GM19238 (cell line): ENCODE data around the gene ARHGAP4.
A peak's percentile ranks its signal among the peaks of the same experiment; 100 is the strongest.

Experiments used
- DNase-seq: peaks from one replicate; pipeline ENCODE4 v3.0.0; 2011; ENCODE audit warnings: low spot score; ENCODE audit not compliant: insufficient read length

The ARHGAP4 gene

DNA sequence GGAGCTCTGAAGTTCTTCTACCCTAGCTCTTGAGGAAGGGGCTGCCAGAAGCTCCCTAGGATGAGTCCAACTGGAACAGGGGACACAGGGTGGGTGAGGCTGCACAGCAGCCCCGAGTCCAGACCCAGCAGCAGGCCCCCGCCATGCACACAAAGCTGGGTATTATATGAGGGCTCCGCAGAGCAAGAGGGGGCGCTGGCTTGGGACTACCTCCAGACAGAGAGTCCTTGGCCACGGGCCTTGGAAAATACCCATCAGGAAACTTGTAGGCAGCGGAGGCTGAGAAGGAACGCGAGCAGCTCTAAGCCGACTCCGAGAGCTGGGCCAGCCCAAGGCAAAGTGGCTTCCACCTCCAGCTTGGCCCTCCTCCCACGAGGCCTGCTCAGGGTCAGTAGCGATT lies 37.5 kb upstream of the ARHGAP4 start:
- no peak for DNase-seq

DNA sequence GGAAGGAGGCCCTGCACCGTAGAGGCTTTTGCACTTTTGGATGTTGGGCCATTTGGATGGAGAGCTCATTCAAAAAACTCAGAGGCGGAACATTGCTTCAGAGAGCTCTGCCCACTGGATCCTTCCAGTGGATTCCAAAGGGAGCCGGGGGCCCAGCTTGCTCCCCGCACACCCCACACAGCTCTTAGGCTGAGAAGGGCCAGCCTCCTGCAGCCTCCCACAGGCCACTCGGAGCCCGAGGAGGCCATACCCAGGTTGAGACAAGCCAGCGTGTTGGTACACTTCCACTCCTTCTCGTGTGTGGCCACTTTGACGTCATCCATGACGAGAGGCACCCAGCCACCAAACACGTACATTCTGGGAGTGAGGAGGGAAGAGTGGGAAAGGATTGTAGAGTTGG lies 35.2 kb upstream of the ARHGAP4 start:
- no peak for DNase-seq

DNA sequence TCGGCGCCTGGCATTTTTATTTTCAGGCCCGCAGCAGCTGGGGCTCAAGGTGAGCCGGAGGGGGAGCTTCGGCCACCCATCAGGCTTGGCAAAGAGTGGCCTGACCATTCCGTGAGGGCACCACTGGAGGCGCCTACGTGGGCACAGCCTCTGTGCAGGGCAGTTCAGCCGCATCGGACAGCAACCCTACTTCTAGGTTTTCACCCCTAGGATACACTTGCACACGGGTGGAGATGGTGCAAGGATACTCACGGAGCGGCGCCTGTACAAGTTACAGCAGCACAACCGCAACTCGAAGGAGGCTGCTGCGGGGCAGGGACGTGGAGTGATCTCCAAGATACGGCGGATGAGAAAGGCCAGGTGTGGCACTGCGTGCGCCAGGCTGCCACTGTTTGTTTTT lies 34.7 kb upstream of the ARHGAP4 start:
- DNase-seq: no peak

DNA sequence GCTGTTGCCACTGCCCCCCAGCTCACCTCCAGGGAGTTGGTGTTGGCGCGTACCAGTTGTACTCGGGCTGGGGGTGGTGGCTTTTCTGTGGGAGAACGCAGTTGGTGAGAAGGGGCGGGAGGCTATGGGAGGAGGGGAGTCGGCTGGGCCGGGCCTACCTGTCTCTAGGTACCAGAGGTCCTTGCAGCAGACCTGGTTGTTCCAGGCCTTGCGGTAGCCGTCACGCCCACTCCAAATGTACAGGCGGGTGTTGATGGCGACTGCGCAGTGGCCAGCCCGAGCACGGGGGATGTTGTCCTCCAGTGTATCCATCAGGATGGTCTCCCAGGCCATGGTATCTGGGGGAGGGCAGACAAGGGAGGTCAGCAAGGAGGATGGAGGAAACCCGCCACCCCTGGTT lies 34.0 kb upstream of the ARHGAP4 start:
- DNase-seq: no peak

DNA sequence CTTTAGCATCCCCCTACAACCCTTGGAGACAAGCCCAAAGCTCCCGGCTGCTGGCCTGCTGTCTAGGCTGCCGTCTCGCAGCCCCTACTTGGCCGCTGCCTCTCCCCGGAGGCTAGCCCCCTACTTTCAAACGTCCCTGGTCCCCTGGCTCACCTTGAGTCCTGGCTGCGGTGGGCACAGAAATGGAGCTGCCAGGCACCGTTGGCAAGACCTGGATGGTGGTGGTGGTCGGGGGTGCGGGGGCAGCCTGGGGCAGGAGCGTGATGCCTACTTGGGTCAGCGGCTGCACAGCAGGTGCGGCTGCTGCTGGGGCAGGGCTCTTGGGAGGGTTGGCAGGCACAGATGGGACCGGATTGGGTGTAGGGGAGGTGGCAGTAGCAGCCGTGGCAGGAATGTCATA lies 33.6 kb upstream of the ARHGAP4 start:
- no peak for DNase-seq

DNA sequence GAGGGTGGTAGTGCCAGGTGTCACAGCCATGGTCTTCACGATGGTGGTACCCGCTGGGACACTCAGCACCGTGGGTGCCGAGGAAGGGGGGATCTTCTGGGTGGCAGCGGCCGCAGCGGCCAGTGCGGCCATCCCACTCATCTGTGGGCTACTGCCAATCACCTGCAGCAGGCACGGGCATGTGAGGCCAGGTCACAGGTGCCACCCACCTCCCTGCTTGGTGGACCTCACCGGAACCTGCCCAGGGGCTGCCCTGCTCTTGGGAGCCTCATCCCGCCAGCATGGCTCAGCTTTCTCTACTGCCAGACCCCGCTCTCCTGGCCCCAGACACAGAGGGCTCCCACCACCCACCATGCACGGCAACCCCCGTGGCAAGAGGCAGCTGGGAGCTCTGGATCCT lies 32.5 kb upstream of the ARHGAP4 start:
- no peak for DNase-seq

DNA sequence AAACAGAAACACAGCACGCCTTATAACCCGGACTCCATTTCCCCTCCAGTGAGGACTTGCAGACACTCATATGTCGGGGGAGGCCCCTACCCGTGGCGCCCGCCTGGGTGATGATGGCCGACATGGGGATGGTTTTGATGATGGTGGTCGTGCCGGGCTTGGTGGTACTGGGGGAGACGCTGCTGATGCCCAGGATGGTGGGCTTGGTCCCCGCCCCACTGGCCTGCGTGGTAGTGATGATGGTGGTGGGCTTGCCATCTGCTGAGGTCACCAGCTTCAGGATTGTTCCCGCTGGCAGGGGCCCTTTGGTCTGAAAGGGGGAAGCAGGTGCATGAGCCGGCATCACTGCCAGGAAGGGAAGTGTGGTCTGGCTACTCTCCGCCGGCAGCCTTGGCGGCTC lies 31.2 kb upstream of the ARHGAP4 start:
- no peak for DNase-seq

DNA sequence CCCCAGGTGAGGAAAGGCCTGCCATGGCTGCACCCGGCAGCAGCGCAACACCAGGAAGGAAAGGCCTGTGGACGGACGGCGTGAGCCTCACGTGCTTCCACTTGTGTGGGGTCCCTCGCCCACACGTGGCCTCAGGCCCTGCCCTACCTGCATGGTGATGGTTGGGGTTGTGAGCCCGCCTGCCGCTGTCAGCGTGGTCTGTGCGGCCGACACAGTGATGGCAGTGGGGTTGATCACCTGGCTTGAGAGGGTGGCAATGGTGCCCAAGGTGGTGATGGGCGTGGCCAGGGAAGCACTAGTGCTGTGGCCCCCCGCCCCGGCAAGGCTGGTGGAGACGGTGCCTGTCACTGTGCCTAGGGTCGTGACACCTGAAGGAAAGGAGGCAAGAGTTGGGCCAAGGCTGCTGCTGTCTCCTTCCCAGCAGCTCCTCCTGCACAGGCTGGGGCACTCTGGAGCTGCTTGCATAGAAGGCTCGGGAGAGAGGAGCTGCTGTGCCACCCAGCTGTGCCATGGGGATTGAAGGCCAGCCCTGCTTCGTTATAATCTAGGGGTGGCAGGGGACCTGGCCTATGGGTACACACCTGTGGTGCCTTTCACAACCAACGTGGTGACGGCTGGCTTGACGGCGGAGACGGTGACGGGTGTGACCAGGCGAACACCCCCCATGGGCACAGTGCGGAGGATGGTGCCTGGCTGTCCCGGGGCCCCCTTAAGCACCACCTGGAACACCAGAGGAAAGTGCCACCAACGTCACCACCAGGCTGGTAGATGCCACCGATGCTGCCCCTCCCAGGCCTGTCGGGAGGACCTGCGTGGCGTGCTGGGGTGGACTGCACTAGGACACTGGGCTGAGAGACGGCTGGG lies 30.2 kb upstream of the ARHGAP4 start:
- no peak for DNase-seq

DNA sequence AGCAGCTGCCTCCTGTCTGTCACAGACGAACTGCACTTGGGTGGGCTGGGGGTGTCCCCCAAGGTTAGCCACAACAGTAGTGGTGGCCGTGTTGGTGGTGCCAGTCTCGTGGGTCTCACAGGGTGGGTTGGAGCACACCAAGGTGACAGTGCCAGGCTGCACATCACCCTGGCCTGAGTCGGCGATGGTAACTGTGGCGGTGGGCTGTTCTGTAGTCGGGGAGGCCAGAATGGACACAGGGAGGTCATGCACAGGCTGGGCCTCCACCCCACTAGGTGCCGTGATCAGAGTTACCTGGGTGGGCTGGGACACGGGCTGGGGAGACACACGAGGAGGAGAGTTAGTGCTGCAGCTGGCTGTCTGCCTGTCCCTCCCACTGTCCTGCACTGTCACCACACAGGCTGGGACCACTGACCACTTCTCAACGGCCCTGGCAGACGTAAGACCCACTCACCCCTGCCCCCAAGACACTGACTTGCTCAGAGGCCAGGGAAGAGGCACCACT lies 29.2 kb upstream of the ARHGAP4 start:
- no peak for DNase-seq

DNA sequence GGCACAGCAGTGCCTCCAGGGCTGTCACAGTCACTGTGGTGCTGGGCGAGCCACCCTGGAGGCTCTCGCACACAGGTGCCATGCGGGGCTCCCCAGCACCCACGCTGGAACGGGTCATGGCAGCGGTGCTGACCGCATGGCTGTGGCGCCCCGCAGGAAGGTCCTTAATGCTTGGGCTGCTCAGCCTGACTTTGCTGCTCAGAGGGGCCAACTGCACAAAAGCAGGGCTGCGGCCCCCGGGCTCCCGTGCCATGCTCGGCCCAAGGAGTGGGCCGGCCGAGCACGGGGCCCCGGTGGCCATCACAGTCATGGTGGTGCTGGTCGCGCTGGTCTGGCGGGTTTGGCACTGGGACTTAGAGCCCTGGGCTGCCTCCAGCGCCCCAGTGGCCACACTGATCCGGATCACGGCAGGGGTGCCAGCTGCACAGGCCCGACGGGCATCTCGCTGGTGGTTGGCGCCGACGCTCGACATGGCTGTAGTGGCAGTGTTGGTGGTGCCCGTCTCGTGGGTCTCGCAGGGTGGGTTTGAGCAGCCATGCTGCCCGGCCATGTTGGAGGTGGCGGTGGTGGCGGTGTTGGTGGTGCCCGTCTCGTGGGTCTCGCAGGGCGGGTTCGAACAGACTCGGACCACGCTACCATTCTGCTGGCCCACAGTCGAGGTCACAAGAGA lies 28.6 kb upstream of the ARHGAP4 start:
- no peak for DNase-seq

DNA sequence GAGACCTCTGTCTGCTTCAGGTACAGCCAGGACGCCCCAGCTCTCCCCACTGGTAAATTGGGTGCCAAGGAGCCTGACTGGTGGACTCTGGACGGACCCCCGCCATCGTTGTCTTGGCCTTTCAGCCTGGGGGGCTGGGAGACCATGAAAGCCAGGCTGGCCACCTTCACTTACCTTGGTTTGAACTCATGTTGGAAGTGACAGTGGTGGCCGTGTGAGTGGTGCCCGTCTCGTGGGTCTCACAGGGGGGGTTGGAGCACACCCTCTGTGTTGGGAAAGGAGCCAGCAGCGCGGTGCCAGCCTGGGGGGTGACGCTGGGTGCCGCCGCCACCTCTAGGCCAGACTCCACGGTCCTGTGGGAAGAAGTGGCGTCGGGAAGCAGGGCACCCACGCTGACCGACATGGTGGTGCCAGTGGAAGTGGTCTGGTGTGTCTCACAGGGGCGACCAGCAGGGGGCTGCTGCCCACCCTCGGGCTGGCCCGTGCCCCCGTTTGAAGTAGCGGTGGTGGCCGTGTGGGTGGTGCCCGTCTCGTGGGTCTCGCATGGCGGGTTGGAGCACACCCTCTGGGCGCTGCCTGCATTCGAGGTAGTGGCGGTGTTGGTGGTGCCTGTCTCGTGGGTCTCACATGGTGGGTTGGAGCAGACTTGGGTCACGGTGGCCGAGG lies 28.0 kb upstream of the ARHGAP4 start:
- no peak for DNase-seq

DNA sequence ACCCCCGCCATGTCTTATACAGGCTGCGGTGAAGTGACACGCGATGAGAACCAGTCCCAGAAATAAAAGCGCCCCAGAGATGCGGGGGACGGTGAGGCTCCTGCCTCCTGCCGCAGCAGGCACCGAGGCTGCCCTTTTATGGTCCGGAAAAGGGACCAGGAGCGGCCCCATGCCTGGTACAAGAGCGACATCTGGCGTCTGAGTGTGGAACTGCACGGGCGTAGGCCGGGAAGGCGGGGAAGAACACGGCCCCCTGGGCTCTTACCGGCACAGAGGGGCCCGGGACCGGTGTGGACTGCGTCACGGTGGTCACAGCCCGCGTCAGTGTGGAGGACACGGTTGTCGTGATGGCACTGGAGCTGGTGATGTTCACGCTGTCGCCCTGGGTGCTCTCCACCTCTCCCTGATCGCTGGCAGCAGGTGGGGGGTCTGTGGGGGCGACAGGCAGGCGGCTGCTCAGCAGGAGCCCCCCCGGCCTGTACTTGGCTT lies 27.3 kb upstream of the ARHGAP4 start:
- peak; percentile 86 for DNase-seq

DNA sequence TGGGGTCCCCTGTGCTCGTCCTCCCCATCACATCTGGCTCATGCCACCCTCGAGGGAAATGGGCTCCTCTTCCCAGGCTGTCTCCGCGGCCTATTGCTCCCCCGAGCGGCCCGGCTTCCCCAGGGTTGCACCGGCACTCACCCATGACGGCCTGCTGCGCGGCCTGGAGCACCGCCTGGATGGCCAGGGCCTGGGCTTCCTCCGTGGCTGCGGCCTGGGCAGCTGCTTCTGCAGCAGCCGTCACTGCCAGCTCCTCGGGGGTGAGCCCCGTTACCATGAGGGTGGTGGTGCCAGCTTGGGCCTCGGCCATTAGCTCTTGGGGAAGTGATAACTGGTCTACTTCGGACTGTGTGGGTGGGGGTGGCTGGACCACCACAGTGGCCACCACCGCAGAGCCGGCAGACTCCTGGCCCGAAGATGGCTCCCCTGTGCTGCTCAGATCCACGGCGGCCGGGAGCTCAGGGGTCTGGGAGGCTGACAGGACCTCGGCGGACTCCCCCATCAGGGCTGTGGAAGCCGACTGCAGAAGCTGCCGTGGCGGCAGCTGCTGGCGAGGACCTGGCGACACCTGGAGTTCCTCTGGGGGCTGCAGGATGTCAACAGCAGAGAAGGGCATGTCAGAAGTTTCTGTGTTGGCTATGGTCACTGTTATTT lies 26.4 kb upstream of the ARHGAP4 start:
- no peak for DNase-seq

DNA sequence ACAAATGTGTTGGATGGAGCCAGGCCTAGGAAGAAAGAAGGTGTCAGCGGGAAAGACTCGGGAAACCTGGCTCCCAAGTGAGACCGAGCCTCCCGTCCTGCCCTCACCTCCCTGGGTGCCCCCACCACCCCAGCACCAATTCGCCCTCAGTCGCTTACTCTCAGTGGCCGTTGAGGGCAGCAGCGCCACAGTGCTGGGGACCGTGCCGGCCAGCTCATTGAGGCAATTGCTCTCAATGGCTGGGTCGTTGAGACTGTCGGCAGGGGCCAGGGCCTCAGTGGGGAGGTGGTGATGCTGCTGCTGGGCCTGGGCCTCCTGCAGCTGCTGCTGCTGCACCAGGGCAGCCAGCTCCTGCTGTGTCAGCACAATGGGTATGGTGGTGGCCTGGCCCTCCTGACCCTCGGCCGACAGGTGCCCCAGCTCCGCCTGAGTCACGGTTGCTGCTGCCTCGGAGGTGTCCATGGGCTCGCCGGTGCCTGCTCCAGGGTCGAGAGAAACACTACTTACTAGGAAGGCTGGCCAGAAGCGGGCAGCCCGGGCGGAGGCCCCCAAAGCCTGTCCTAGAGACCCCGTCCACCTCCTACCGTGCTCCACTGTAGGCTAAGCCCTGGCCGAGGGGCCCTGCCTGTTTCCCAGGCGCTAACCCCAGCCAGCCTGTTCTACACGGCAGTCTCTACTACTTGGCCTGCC lies 25.8 kb upstream of the ARHGAP4 start:
- DNase-seq: no peak

DNA sequence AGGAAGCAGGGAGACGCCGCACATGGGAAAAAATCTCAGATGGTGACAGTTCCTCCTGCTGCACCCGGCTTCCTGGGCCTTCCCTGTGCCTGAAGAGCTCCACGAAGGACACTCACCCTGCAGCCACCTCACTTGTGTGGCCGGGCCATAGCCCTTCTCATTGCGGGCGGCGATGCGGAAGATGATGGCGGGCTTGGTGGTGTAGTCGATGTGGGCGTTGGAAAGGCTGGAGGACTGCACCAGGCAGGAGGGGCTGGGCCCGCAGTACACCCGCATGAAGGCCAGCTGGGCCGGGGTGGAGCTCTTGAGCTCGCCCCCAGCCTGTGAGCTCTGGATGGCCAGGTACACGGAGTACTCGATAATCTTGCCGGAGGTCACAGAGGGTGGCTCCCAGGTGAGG lies 24.1 kb upstream of the ARHGAP4 start:
- no peak for DNase-seq

DNA sequence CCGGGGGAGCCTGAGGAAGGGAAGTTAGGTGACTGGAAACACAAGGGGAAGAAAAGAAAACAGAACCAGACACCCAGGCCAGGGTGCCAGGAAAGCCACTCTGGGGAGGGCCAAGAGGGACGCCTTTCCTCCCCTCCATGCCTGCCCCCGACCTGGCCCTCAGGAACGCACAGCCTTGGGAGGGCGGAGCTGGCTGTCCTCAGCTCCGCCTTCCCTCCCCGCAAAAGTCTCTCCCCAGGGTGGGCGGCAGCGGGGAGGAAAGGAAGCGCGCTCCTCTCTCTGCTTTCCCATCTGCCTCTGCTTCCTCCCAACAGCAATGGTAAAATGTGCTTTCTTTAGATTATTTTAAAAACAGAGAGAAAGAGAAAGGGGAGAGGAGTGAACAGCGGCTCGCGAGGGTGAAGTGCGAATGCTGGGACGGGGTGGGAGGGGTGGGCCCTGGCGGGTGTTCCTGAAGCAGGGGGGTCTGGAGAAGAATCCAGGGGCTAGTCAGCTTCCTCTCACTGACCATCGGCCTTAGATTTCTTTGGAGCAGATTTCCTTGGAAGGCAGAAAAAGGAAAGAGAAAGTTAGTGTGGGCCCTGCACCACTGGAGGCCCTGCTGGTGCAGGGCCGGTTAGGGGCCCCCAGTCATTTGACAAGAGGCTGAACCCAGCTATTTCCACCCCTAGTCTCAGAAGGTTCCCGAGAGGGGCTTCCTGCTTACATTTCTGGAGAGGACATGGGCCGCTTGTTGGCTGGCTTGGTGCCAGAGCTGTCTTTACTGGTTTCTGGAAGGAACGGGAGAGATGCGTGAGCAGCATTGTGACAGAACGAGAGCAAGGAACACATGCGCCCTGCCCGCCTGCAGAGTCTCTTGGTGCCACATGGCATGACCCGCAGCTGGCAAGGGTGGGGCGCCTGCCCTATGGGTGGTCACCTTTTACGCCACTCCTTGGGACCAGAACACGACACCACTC lies 23.1 kb upstream of the ARHGAP4 start:
- no peak for DNase-seq

DNA sequence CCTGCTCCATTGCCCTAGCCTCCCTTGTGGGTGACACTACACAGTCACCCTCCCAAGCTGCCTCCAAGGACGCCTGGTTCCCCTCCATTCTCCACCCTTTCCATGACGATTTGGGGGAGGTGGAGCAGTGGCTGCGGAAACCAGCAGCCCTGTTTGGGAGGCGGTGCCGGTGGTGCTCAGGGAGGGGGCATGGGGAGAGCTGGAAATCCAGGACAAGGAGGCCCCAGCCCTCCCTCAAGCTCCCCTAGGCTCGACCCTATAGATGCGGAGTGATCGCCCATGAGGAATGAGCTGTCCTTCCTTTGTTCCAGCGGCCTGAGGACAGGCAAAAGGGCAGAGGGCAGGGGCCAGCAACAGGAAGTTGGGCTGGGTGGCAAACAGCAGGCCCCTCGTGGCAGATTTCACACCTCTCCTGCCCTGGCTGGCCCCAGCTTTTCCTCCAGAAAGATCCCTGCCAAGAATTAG lies 22.0 kb upstream of the ARHGAP4 start:
- no peak for DNase-seq

DNA sequence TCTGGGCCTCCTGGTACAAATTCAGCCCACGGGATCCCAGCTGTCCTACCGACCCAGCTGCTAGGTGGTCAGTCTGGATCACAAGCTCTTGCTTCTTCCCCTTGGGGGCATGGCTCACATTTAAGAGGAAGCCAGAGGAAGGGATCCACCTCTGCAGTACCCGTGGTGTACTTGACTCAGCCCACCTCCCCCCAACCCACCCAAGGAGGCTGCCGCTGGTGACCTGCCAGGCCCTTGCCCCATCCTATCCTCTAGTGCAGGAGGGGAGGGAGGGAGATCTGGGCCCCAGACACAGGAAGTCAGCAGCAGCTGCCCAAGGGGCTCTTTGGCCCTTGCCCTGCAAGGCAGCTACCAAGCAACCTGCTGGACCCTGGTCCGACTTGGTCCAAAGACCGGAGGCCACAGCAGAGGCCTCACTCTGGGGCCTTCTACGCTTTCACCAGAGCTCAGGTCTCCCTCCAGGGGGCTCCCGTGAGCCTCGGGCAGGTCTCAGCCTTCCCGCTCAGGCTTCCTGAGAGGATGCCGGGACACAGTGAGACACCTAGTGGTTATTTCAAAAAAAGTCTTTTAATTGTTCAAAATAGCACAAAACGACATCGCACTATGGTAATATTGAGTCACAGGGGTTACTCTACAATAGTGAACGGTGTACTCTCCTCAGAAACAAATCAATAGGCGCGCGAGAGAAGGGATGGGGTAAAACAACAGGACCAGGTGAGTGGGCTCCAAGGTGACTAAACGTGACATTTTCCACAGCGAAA lies 21.1 kb upstream of the ARHGAP4 start:
- peak; percentile 88 for DNase-seq
